SW480 (cell line): Measurements from ENCODE around the gene GIPC3.

Source experiments
- DNase-seq: peaks from one replicate; pipeline ENCODE4 v3.0.0-alpha.2; 2016; ENCODE audit warnings: low spot score

Gene GIPC3

DNA sequence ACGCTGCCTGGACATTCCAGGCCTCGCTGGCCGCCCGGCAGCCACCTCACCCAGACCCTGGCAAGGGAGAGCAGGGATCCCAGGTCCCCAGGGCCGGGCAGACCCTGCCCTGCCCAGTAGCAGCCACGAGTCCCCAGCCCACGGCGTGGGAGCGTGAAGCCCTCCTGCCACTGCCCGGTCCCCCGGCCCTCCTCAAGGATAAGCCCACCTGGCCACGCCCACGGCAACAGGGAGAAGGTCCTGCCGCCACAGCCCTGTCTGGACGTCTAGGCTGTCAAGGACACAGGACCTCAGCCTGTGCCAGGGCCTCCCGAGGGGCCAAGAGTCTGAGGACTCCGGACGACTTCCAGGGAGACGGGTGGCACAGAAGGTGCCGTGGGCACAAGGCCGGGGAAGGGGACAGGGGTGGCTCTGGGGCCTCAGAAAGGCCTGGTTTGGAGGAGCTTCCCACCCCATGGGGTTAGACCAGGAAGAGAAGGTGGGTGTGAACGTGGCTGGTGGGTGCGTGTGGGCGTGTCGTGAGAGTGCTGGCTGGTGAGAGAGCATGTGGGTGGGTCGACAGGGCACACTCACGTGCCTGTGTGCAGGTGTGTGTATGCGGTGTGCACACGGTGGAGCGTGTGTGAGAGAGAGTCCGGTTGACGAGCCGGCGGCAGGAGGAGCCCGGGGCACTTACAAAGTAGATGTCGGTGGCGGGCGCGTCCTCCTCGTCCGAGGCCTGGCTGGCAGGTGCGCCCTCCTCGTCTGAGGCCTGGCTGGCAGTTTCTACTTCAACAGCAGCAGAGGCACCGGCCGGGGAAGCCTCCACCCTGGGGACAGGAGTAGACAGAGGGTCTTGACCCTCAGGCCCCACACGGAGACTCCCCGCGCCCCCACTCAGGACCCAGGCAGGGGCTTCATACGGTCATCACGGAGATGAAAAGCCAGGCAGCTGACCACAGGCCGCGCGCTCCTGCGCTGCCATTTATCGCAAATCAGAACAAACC, 53.2 kb downstream of the GIPC3 start:
- DNase-seq, result no peak

GRCh38 chr19:3639479-3639878, 54.2 kb downstream of the GIPC3 start:
- no peak for DNase-seq

DNA sequence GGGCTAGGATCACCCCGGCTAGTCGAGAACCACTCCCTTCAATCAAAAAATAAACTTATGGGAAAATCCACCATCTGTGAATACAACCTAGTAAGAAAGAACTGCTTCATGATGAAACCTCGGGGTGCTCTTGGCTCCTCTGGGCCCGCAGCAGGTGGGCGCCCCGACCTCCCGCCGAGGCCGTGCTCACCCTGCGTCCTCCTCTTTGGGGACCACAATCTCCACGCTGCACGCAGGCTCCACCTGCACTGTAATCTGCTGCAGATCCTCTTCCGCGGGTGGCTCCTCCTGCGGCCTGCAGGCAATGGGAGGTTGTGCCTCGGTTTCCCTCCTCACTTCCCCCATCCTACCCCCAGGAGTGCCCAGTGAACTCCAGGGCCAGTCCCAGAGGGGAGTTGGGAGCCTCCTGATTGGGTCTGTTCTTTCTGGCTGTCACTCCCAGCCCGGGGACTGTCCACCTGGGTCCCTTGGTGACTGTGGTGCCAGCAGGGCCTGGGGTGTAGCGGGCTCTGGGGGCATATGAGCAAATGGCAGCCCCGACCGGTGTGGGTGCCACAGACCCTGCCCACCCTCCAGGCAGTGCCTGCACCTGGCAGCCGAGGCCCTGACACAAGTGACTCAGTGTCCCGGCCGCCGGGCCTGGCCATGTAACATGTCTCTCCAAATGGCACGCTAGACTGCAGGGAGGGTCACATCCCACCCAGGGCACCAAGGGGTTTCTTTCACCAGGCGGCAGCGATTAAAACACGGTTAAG, 56.4 kb downstream of the GIPC3 start:
- no peak for DNase-seq

- no peak for DNase-seq
These were observed 57.0 kb downstream of the GIPC3 start for GRCh38 chr19:3642296-3642695.
